Loucy (cell line): Measurements from ENCODE around the gene PRF1.

Experiments used
- H2AFZ ChIP-seq: fragments of 200-600 bp; sonication (generic); 2 replicates; pipeline ENCODE4 v1.6.0; 2016; ENCODE audit warnings: antibody characterized with exemption, mild to moderate bottlenecking, low read length, moderate library complexity
- H3F3A ChIP-seq: fragments of 200-600 bp; 2 replicates; pipeline ENCODE4 v1.6.0; 2016; ENCODE audit warnings: antibody characterized with exemption, low read depth, mild to moderate bottlenecking
- H3K27me3 ChIP-seq: fragments of 200-600 bp; sonication (generic); 2 replicates; pipeline ENCODE4 v1.6.1; 2014; ENCODE audit warnings: low read length, mild to moderate bottlenecking; ENCODE audit not compliant: insufficient read depth, poor library complexity, severe bottlenecking
- H3K36me3 ChIP-seq: fragments of 200-600 bp; sonication (generic); 2 replicates; pipeline ENCODE4 v1.6.1; 2016; ENCODE audit warnings: low read length; ENCODE audit not compliant: insufficient read depth
- H3K4me1 ChIP-seq: fragments of 200-600 bp; sonication (generic); 2 replicates; pipeline ENCODE4 v1.5.1; 2014; ENCODE audit warnings: low read length, mild to moderate bottlenecking; ENCODE audit not compliant: insufficient read depth, poor library complexity, severe bottlenecking
- H3K4me2 ChIP-seq: fragments of 200-600 bp; sonication (generic); 2 replicates; pipeline ENCODE4 v1.6.0; 2014; ENCODE audit warnings: antibody characterized with exemption, low read length, low read depth, mild to moderate bottlenecking; ENCODE audit not compliant: poor library complexity, severe bottlenecking
- H3K4me3 ChIP-seq: fragments of 200-600 bp; sonication (generic); 2 replicates; pipeline ENCODE4 v1.5.1; 2014; ENCODE audit warnings: low read length, mild to moderate bottlenecking, mixed read lengths; ENCODE audit not compliant: poor library complexity, severe bottlenecking
- H3K79me2 ChIP-seq: fragments of 200-600 bp; sonication (generic); 2 replicates; pipeline ENCODE4 v1.6.1; 2014; ENCODE audit warnings: low read length; ENCODE audit not compliant: insufficient read depth
- H3K9ac ChIP-seq: fragments of 200-600 bp; sonication (generic); 2 replicates; pipeline ENCODE4 v1.6.0; 2014; ENCODE audit warnings: mild to moderate bottlenecking, low read depth, low read length, moderate library complexity; ENCODE audit not compliant: poor library complexity, severe bottlenecking
- H3K9me2 ChIP-seq: fragments of 200-600 bp; sonication (generic); replicated peaks from 2 replicates; pipeline ENCODE4 v1.6.1; 2016; ENCODE audit warnings: low read depth, low read length, mixed read lengths
- H3K9me3 ChIP-seq: fragments of 200-600 bp; sonication (generic); 2 replicates; pipeline ENCODE4 v1.6.1; 2014; ENCODE audit warnings: mild to moderate bottlenecking, antibody characterized with exemption, low read length, low read depth; ENCODE audit not compliant: insufficient read depth
- H4K20me1 ChIP-seq: fragments of 200-600 bp; sonication (generic); 2 replicates; pipeline ENCODE4 v1.6.0; 2014; ENCODE audit warnings: antibody characterized with exemption, low read length, mild to moderate bottlenecking; ENCODE audit not compliant: insufficient read depth, poor library complexity, severe bottlenecking
- EZH2phosphoT487 ChIP-seq: fragments of 200-600 bp; IDR thresholded peaks from 2 replicates; pipeline ENCODE4 v1.6.1; 2018; ENCODE audit warnings: antibody characterized with exemption, mild to moderate bottlenecking, moderate library complexity, borderline replicate concordance
- TF ChIP-seq, protein P1 (sequence below): fragments of 200-600 bp; sonication (generic); conservative IDR thresholded peaks from 2 replicates; pipeline ENCODE4 v1.5.1; 2014; ENCODE audit warnings: mild to moderate bottlenecking, antibody characterized with exemption, low read length

Gene PRF1

DNA sequence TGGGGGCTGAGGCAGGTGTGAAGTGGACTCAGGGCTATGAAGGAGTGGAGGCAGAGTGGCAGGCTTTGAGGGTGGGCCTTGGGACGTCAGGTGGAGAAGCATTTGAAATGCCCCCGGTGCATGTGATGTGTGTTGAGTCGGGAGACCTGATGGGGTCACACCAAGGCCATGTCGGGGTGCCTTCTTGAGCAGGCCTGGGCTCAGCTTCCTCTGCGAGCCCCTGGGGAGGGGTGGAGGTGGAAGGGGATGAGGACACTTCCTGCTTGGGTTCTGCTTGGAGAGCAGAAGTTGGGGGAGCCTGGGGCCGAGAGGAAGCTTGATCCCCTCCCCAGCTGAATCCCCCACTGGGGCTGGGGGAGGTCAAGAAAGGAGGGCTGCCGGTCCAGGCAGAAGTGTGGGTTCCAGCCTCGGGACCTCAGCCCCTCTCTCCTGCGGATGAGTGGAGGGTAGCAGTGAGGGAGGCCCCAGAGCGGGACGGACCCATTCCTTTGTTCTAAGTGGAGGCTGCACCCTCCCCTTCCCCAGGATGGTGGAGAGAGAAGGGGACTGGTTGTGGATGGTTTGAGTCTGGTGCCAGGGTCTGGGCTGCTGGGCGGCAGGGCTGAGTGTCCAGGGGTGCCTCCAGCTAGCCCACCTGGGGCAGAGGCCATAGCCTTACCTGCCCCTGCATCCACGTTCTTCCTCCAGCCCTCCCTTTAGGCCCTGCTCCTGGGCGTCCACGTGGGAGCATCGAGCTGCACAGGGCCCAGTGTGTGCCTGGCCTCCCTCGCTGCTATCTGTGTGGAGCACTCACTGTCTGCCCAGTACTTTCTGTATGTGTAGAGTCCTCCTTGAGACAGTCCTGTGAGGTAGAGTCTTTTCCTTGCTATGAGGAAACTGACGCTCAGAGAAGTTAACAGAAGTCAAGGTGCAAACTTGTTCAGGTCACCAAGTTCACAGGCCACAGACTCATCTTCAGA lies 36.7 kb downstream of the PRF1 start:
- Histone ChIP-seq H3K27me3 (no peaks in the 10 kb centered on the region), H3K4me2 (peak overlapping the region; percentile 31), H3K9ac (peak overlapping the region; percentile 56)

DNA sequence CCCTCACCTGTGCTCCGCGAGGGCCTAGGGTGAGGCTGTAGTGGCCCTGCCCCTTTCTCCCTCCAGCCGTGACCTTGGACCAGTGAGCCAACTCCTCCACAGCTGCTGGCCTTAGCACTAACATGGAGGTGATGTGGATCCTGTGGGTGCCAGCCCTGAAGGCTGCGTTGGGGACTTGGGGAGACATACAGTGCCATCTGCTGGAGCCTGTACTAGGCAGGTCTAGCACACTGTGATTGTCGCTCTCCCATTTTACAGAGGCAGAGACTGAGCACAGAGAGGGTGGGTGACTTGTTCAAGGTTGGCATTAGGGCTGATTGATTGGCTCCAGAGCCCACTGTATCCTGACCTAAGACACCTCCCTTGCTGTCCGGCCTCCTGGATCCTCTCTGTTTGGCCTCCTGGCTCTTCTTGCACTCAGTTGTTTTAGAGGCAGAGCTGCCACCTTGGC lies 37.6 kb downstream of the PRF1 start:
- Histone ChIP-seq H3K9me3 (no peaks in the 10 kb centered on the region), H2AFZ (no peak overlapping the region), H3K79me2 (no peaks in the 10 kb centered on the region), H3K4me2 (peak overlapping the region; percentile 31), H4K20me1 (no peaks in the 10 kb centered on the region), H3K9ac (peak overlapping the region; percentile 56), H3K27me3 (no peaks in the 10 kb centered on the region), H3K9me2 (no peaks in the 10 kb centered on the region), H3K36me3 (no peaks in the 10 kb centered on the region), H3K4me3 (no peak overlapping the region), H3F3A (no peaks in the 10 kb centered on the region), H3K4me1 (peaks cover 66% of the 10 kb centered on the region)
- TF ChIP-seq, protein P1, sequence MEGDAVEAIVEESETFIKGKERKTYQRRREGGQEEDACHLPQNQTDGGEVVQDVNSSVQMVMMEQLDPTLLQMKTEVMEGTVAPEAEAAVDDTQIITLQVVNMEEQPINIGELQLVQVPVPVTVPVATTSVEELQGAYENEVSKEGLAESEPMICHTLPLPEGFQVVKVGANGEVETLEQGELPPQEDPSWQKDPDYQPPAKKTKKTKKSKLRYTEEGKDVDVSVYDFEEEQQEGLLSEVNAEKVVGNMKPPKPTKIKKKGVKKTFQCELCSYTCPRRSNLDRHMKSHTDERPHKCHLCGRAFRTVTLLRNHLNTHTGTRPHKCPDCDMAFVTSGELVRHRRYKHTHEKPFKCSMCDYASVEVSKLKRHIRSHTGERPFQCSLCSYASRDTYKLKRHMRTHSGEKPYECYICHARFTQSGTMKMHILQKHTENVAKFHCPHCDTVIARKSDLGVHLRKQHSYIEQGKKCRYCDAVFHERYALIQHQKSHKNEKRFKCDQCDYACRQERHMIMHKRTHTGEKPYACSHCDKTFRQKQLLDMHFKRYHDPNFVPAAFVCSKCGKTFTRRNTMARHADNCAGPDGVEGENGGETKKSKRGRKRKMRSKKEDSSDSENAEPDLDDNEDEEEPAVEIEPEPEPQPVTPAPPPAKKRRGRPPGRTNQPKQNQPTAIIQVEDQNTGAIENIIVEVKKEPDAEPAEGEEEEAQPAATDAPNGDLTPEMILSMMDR: peak; percentile 30; the same call in 1 of the 2 replicates
- no peak for TF ChIP-seq EZH2phosphoT487

More for the DNA sequence above, 36.7 kb downstream of the PRF1 start:
- Histone ChIP-seq H3K9me2 (no peaks in the 10 kb centered on the region), H3F3A (no peaks in the 10 kb centered on the region), H3K9me3 (no peaks in the 10 kb centered on the region), H3K4me3 (no peak overlapping the region), H3K36me3 (no peaks in the 10 kb centered on the region), H3K4me1 (peaks cover 64% of the 10 kb centered on the region), H3K79me2 (no peaks in the 10 kb centered on the region), H2AFZ (no peak overlapping the region), H4K20me1 (no peaks in the 10 kb centered on the region)
- TF ChIP-seq EZH2phosphoT487: no peak
- TF ChIP-seq, protein P1: no peak

DNA sequence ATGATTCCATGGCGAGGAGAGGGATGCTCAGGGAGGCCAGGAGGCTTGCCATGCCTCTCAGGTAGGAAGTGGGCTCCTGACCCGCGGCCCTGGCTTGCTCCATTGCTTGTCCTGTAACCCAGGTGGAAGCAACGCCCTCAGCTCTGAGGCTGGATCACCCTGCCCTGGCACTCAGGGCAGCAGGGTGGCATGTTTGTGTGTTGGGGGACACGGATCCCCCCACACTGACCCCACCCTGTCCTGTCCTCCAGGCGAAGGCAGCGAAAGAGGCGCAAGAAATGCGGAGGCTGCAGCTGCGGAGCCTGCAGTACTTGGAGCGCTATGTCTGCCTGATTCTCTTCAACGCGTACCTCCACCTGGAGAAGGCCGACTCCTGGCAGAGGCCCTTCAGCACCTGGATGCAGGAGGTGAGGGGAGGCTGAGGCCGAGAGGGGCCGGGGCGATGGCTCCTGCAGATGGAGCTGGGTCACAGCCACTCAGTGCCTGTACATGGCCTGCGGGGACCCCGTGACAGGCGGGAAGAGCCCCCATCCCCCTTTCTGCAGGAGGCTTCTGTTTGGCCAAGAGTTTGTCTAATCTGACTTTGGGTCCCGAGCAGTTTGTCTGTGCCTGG lies 38.3 kb downstream of the PRF1 start:
- no peak overlapping the region for H3K4me3 ChIP-seq
- H3K36me3 ChIP-seq: no peaks in the 10 kb centered on the region
- H3K9ac ChIP-seq: peak overlapping the region; percentile 56
- no peak overlapping the region for H3K4me2 ChIP-seq
- peaks cover 67% of the 10 kb centered on the region for H3K4me1 ChIP-seq
- no peaks in the 10 kb centered on the region for H3K27me3 ChIP-seq
- H3K9me2 ChIP-seq: no peaks in the 10 kb centered on the region
- TF ChIP-seq, protein P1: no peak
- TF ChIP-seq EZH2phosphoT487: no peak
- no peaks in the 10 kb centered on the region for H3F3A ChIP-seq
- no peaks in the 10 kb centered on the region for H3K9me3 ChIP-seq
- H2AFZ ChIP-seq: no peak overlapping the region
- H4K20me1 ChIP-seq: no peaks in the 10 kb centered on the region
- H3K79me2 ChIP-seq: no peaks in the 10 kb centered on the region
